Measurements from ENCODE around the gene TMC4. TPM values are rescaled to one million over a fixed set of nuclear protein-coding genes. Genes with fewer than 3 reads are reported as not detected.
"Not testable (repeated sequence)": the region's sequence is repeated elsewhere in the genome, so short reads cannot be mapped to it uniquely, and the experiment has no call there.

The TMC4 gene, protein sequence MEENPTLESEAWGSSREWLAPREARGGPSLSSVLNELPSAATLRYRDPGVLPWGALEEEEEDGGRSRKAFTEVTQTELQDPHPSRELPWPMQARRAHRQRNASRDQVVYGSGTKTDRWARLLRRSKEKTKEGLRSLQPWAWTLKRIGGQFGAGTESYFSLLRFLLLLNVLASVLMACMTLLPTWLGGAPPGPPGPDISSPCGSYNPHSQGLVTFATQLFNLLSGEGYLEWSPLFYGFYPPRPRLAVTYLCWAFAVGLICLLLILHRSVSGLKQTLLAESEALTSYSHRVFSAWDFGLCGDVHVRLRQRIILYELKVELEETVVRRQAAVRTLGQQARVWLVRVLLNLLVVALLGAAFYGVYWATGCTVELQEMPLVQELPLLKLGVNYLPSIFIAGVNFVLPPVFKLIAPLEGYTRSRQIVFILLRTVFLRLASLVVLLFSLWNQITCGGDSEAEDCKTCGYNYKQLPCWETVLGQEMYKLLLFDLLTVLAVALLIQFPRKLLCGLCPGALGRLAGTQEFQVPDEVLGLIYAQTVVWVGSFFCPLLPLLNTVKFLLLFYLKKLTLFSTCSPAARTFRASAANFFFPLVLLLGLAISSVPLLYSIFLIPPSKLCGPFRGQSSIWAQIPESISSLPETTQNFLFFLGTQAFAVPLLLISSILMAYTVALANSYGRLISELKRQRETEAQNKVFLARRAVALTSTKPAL
- total RNA-seq = 100 to 1,000 TPM in 1 of 6 donors, 10 to 100 TPM in 5; 35.7 to 116 (median 48.5) TPM

DNA sequence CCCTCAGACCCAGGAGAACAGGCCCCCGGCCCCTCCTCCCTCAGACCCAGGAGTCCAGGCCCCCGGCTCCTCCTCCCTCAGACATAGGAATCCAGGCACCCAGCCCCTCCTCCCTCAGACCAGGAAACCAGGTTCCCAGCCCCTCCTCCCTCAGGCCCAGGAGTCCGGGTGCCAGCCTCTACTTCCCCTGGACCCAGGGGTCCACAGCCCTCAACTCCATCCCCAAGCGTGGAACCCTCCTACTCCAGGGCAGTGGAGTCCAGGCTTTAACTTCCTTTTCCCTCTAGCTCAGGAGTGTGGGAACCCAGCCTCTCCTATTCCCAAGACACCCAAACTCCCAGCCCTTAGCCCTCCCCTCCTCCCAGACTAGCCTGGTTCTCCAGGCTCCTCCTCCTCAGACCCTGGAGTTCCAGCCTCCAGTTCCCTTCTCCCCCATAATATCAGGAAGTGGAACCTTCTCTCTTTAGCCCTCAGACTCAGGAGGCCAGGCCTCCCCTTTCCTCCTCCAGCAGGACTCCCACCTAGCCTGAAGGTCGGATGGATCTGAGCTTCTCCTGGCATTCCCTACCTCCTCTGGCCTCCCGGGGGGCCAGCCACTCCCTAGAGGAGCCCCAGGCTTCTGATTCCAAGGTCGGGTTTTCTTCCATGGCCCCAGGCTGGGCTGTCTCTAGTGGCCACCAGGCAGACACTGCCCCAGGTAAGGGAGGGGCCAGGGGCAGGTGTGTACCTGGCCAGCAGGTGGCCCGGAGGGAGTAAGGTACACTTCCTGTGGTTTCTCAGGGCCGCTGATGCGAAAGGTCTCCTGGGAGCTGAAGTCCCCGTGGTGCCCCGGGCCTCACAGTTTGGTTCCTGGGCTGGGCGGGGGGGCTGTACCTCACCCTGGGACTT lies at the start of gene TMC4:
Gene TMC4 (minus strand): TSS at position 690 of the 888 bp plus-strand sequence. CDS start 43 bp downstream, at position 647.
- DNase-seq (peak in 1 of 2 donors; percentile 90), ATAC-seq (ENCODE audit: low FRiP score in 2 of 2) (peak; percentile 62 to 94)
- Histone ChIP-seq H3K27ac (peak within 1 kb of the TSS; percentile 16 to 80 (median 65)), H3K9me3 (no peaks in the 10 kb centered on the region), H3K36me3 (peaks cover 0 to 11% (median 2%) of the 10 kb centered on the region in 4 donors), H3K27me3 (no peaks in the 10 kb centered on the region), H3K4me1 (peaks cover 0 to 19% (median 8%) of the 10 kb centered on the region in 4 donors), H3K4me3 (peak within 1 kb of the TSS in 3 of 4 donors; percentile 39 to 50 (median 47))
- 11 to 14% methylated on average over 3 to 11 of the region's 13 CpGs for WGBS, 2 donors
- TF ChIP-seq EP300 (IDR thresholded peaks at IDR 0.05) (no peak), POLR2A (IDR thresholded peaks at IDR 0.05) (peak in 2 of 4 donors; percentile 27 to 63), POLR2AphosphoS5 (IDR thresholded peaks at IDR 0.05) (peak in 1 of 2 donors; percentile 55)
- TF ChIP-seq, protein P1, sequence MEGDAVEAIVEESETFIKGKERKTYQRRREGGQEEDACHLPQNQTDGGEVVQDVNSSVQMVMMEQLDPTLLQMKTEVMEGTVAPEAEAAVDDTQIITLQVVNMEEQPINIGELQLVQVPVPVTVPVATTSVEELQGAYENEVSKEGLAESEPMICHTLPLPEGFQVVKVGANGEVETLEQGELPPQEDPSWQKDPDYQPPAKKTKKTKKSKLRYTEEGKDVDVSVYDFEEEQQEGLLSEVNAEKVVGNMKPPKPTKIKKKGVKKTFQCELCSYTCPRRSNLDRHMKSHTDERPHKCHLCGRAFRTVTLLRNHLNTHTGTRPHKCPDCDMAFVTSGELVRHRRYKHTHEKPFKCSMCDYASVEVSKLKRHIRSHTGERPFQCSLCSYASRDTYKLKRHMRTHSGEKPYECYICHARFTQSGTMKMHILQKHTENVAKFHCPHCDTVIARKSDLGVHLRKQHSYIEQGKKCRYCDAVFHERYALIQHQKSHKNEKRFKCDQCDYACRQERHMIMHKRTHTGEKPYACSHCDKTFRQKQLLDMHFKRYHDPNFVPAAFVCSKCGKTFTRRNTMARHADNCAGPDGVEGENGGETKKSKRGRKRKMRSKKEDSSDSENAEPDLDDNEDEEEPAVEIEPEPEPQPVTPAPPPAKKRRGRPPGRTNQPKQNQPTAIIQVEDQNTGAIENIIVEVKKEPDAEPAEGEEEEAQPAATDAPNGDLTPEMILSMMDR (IDR thresholded peaks at IDR 0.05) = peak in 3 of 6 experiments; percentile 51 to 78 (median 69)

DNA sequence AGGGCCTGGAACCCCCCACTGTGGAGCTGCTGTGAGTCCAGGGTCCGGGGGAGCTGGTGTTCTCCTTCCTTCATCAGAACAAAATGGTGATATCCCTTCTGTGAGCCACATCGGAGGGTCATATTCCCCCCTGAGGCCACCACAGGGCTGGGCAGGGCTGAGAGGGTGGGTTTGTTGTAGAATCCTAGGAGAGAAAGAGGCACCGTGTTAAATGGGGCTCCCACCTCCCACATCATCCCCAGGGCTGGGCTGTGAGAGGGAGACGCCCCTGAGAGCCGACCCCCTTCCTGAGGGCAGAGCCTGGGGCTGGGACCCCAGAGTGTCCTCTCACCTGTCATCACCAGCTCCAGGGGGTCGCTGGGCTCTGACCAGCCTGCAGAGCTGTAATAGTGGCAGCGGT lies 49.0 kb upstream of the TMC4 start:
- WGBS, 2 donors = 66 to 73% methylated on average over 3 to 5 of the region's 7 CpGs
- H3K27me3 ChIP-seq; ATAC-seq (ENCODE audit: low FRiP score in 2 of 2); DNase-seq; H3K4me1 ChIP-seq; H3K9me3 ChIP-seq: not testable (repeated sequence)
- H3K36me3 ChIP-seq = peaks cover 0 to 23% (median 3%) of the 10 kb centered on the region in 4 donors
- peak overlapping the region in 1 of 4 donors; percentile 48 for H3K4me3 ChIP-seq
- peak overlapping the region in 2 of 4 donors; percentile 86 to 87 for H3K27ac ChIP-seq

DNA sequence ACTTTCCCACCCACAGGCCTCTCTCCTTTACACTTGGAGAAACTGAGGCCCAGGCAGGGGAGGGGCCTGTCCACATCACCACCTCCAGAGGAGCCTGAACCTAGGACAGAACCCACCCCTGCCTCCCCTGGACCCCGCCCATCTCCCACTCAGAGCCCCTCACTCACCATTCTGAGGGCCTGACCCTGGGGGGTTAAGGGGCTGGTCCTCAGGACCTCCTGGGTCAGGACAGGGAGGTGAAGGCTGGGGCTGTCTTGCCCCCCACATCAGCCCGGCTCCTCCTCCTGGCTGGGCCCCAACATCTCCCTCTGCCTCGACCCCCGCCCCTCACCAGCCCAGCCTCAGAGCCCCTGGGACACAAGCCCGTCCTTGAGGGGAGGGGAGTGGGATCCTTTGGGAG lies 46.7 kb upstream of the TMC4 start:
- not testable (repeated sequence) for ATAC-seq (ENCODE audit: low FRiP score in 2 of 2); H3K9me3 ChIP-seq; H3K27ac ChIP-seq; H3K27me3 ChIP-seq; H3K4me1 ChIP-seq; H3K4me3 ChIP-seq; DNase-seq
- H3K36me3 ChIP-seq = peaks cover 0 to 33% (median 5%) of the 10 kb centered on the region in 4 donors
- WGBS, 2 donors = 83% methylated on average over 1 of the region's 5 CpGs; no CpG with 5 or more reads in 1 of the 2 donors

DNA sequence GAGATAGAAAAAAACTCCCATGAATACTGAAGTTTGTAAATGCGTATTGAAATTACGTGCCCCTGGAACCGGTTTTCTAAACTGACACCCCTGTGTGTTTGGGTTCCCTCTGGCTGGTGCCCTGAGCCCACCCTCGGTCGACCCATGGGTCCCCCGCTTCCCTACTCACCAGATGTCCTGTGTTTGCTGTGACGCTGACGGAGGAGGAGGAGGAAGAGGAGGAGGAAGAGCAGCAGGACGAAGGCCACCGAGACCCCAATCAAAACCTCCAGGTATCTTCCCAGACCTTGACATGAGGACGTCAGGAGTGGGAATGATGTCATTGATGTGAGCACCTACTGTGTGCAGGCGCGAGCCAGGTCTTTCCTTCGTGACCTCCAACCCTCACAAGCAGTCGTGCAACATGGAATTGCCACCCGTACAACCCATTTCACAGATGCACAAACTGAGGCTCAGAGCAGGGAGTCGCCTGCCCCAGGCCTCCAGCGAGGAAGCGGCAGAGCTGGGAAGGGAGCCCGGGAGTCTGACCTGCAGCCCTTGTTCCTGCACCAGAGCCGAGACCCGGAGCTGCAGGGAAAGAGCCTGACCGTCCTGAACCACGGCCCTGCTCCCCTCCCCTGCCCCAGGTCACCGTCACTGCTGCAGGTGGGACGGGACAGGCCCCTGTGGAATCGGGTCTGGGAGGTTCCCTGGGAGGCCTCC lies 46.2 kb upstream of the TMC4 start:
- Histone ChIP-seq H3K9me3 (no peaks in the 10 kb centered on the region), H3K27ac (no peak overlapping the region), H3K36me3 (peaks cover 0 to 33% (median 5%) of the 10 kb centered on the region in 4 donors), H3K4me3 (no peak overlapping the region), H3K4me1 (peaks cover 0 to 7% (median 0%) of the 10 kb centered on the region in 4 donors), H3K27me3 (no peaks in the 10 kb centered on the region)
- whole genome bisulfite sequencing, 2 donors = 83 to 87% methylated on average over 20 to 26 of the region's 27 CpGs
- no peak for TF ChIP-seq POLR2A (IDR thresholded peaks at IDR 0.05)
- TF ChIP-seq POLR2AphosphoS5 (IDR thresholded peaks at IDR 0.05) = no peak
- TF ChIP-seq EP300 (IDR thresholded peaks at IDR 0.05) = no peak
- TF ChIP-seq, protein P1 (IDR thresholded peaks at IDR 0.05) = no peak
- no peak for ATAC-seq (ENCODE audit: low FRiP score in 2 of 2)
- DNase-seq = no peak

DNA sequence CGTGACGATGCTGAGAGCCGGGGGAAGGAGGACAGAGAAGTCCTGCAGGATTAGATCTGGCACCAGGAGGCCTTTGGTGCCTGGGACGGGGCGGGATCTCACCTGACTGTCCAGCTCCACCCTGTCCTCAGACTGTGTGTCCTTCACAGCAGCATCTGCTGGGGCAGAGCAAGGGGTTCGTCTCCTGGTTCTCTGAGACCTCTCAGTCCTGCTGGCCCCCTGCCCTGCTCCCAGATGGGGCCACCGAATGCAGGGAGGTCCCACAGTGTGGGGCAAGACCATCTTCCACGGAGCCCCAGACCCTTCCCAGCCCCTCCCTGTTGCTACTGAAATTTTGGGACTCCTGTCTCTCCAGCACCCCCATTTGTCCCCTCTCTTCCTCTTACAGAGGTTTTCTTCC lies 45.3 kb upstream of the TMC4 start:
- Histone ChIP-seq H3K27me3 (no peaks in the 10 kb centered on the region), H3K4me1 (peaks cover 0 to 4% (median 1%) of the 10 kb centered on the region in 4 donors), H3K9me3 (no peaks in the 10 kb centered on the region), H3K27ac (no peak overlapping the region), H3K36me3 (peaks cover 0 to 33% (median 5%) of the 10 kb centered on the region in 4 donors), H3K4me3 (no peak overlapping the region)
- WGBS, 2 donors = 52 to 74% methylated on average over 4 to 7 of the region's 8 CpGs
- ATAC-seq (ENCODE audit: low FRiP score in 2 of 2) (no peak), DNase-seq (no peak)
- TF ChIP-seq EP300 (IDR thresholded peaks at IDR 0.05) = no peak

DNA sequence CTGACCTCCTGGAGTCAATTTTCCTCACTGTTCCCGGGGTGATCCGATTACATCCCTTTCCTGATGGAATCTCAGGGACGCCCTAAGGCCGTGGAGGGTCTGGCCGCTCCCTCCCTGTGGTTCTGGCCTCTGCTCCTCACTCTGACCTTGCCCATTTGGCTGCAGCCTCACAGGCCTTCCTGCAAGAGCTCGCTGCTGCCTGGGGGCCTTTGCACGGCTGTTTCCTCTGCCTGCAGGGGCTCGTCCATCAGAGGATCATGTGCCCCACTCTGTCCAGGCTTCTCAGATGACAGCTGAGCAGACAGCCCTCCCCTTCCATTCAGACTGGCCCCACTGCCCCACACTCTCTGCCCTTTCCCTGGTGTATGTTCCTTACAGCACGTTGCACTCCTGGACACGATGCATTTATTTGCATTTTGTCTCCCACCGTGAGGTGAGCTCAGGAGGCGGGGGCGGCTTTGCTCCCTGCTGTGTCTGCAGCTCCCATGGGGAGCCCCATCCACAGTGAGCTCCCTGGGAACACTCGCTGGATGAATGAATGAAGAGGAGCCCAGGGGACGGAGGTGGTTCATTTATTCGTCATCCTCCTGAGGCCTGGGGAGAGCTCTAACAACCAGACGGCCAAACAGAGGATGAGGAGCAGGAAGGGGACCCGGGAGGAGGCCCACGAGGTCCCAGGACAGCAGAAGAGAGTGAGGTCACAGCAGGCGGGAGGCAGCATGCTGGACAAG lies 44.7 kb upstream of the TMC4 start:
- not testable (repeated sequence) for H3K4me3 ChIP-seq; H3K4me1 ChIP-seq; H3K27ac ChIP-seq; H3K27me3 ChIP-seq; DNase-seq; ATAC-seq (ENCODE audit: low FRiP score in 2 of 2); H3K9me3 ChIP-seq
- 71 to 73% methylated on average over 14 to 15 of the region's 20 CpGs for WGBS, 2 donors
- H3K36me3 ChIP-seq = peaks cover 0 to 33% (median 5%) of the 10 kb centered on the region in 4 donors
